OCI-LY3 (cell line): ENCODE data around the gene SLC35B2.

ENCODE experiments used
- CTCF ChIP-seq: fragments of 200-600, 300-600 bp; sonication (generic); IDR thresholded peaks from 2 replicates; pipeline ENCODE4 v1.5.1; 2014; ENCODE audit warnings: antibody characterized with exemption, low read length, low read depth
- EZH2phosphoT487 ChIP-seq: fragments of 200-600 bp; shearing (Covaris generic); IDR thresholded peaks from 2 replicates; pipeline ENCODE4 v1.6.1; 2018; ENCODE audit warnings: antibody characterized with exemption, mixed run types, low read depth

- TF ChIP-seq CTCF: no peak
- no peak for TF ChIP-seq EZH2phosphoT487
These were observed 4.3 kb upstream of the SLC35B2 start for GRCh38 chr6:44261581-44261980.
